GM19324 (cell line): ENCODE results near the gene ETFBKMT.
A peak's percentile ranks its signal among the peaks of the same experiment; 100 is the strongest.

Source experiments
- ATAC-seq: cut with Tn5 transposase; IDR thresholded peaks from one replicate; pipeline ENCODE4 v1.9.1; 2021; ENCODE audit warnings: mild to moderate bottlenecking, moderate library complexity; ENCODE audit not compliant: unreplicated experiment, low FRiP score

The ETFBKMT gene, protein sequence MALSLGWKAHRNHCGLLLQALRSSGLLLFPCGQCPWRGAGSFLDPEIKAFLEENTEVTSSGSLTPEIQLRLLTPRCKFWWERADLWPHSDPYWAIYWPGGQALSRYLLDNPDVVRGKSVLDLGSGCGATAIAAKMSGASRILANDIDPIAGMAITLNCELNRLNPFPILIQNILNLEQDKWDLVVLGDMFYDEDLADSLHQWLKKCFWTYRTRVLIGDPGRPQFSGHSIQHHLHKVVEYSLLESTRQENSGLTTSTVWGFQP

GRCh38 chr12:31659087-31659942 is at the start of gene ETFBKMT:
ETFBKMT (plus strand) TSS chr12:31659688; CDS start chr12:31661954, 2,266 bp downstream.
- peak; percentile 100 for ATAC-seq

DNA sequence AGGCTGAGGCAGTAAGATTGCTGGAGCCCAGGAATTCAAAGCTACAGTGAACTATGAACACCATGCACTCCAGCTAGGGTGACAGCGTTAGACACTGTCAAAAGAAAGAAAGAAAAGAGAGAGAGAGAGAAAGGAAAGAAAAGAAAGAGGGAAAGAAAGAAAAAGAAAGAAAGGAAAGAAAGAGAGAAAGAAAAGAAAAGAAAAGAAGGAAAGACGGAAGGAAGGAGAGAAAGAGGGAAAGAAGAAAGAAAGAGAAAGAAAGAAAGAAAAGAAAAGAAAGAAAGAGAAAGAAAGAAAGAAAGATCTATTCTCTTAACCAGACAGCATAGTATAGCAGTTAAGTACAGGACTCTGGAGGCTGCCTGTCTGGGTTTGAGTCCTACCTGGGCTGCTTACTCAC is 46.7 kb upstream of the ETFBKMT start:
- ATAC-seq = no peak

- no peak for ATAC-seq
These were observed 41.1 kb upstream of the ETFBKMT start for GRCh38 chr12:31618228-31619025.

GRCh38 chr12:31620311-31620710 is 39.2 kb upstream of the ETFBKMT start:
- ATAC-seq = no peak

- ATAC-seq = no peak
These were observed 37.5 kb upstream of the ETFBKMT start for GRCh38 chr12:31622038-31622437.

GRCh38 chr12:31626270-31626995 is 33.1 kb upstream of the ETFBKMT start:
- ATAC-seq = no peak

- ATAC-seq = no peak
These were observed 31.9 kb upstream of the ETFBKMT start for GRCh38 chr12:31627456-31628054.

DNA sequence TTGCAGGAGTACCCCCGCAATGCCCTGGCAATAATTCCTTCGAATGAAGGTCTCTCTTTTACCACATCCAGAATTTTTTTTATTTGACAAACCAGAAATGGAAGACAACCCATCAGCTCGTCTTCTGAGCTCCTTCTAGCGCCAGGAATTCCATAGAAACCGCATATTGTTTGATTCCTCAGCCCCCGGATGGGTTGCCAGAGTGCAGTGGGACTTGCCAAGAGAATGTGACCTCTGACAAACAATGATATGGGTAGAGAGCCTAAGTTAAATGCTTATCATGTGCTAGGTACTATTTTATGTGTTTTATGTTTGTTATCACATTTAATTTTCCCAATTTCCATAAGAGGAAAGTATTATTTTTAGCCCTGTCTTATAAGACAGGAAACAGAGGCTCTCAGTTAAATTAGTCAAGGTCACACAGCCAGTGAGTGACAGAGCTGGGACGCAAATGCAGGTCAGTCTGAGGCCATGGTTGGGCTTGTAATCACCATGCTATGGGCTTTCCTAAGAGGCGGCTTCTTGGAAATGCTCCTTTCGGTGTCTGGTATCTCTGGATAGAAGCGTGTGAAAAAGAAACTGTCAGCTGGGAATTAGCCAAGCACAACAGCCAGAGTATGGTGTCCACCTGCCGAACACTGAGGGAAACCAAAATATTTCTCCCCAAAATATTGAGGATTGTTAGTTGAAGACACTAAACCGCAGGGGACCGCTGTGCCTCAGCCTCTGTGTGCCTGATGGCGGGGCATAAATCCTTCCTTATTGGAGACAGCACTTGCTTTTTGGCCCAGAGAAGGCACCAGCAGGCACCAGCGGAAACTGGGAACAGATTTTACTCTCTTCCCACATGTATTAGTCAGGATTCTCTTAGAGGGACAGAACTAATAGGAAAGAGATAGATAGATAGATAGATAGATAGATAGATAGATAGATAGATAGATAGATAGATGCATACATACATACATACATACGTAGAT is 29.4 kb upstream of the ETFBKMT start:
- ATAC-seq = no peak

DNA sequence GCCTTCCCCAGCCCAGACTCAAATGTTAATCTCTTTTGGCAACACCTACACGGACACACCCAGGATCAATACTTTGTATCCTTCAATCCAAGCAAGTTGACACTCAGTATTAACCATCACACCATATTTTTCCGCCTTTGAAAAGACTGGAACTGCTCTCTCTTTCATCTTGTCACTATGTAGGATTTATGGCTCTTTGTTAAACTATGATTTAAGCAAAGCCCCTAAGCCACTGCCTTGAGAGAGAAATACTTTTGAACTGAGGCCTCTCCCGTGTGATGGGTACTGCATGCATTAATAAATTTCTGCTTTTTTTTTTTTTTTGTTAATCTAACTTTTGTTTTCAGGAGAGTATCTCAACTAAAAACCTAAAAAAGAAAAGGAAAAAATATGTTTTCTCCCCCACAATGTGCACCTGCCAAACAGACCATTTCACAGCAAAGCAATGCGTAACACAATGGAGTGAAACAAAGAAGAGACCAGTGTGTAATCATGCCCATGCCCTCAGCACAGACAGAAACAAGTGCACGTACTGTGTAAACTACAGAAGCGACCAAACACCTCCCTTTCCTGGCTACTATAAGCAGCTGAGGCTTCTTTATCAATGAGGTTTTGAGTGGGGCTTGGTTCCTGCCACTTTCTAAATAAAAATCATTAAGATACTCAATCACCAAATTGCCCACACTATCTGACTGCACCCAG is 28.3 kb upstream of the ETFBKMT start:
- no peak for ATAC-seq

GRCh38 chr12:31631809-31632208 is 27.7 kb upstream of the ETFBKMT start:
- no peak for ATAC-seq

- no peak for ATAC-seq
These were observed 26.0 kb upstream of the ETFBKMT start for GRCh38 chr12:31633464-31633863.

DNA sequence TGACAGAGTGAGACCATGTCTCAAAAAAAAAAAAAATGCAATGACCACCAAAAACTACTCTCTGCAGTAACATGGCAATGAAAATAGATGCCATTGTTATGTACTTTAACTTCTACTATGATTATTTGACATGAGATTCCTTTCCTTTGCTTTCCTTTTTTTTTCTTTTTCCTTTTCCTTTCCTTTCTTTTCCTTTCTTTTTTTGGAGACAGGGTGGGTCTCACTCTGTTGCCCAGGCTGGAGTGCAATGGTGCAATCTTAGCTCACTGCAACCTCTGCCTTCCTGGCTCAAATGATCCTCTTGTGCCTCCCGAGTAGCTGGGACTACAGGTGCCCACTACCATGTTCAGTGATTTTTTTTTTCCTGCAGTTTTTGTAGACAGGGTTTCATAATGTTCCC is 24.9 kb upstream of the ETFBKMT start:
- ATAC-seq = no peak

DNA sequence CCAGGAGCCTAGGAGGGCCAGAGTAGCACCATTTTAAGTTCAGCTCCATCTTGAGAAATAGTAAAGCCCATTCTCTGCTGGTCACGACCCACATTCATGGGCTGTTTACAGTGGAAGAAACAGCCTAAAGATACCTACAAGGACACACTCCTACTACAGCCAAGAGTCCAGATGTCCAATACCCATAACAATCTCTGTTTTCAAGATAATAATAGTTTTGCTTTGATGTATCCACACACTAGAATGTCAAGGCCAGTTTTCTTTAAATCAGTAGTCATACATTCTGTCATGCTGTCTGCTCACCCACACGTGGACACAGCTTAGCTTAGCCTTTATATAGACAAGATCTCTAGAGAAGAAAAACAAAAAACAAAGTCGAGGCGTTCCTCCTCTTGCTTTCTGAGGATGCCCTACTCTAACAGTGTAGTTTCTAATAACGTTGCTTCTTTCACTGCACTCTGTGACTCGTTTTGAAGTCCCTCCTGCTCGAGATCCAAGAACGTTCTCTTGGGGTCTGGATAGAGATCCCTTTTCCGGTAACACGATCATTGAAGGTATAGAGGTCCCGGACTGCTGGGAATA is 17.9 kb upstream of the ETFBKMT start:
- ATAC-seq = no peak

- no peak for ATAC-seq
These were observed 15.0 kb upstream of the ETFBKMT start for GRCh38 chr12:31644536-31644935.

- no peak for ATAC-seq
These were observed 13.6 kb upstream of the ETFBKMT start for GRCh38 chr12:31645924-31646323.

GRCh38 chr12:31647086-31647491 is 12.4 kb upstream of the ETFBKMT start:
- ATAC-seq = no peak

- no peak for ATAC-seq
These were observed 8.6 kb upstream of the ETFBKMT start for GRCh38 chr12:31650918-31651317.
